SU-DHL-6 (cell line): Measurements from ENCODE around the gene MDM1.

Experiments
- CTCF ChIP-seq: fragments of 200-600 bp; sonication (generic); IDR thresholded peaks from one replicate; pipeline ENCODE4 v1.5.1; 2017; ENCODE audit warnings: antibody characterized with exemption, mild to moderate bottlenecking, low read length, moderate library complexity; ENCODE audit not compliant: insufficient read depth, poor library complexity, severe bottlenecking
- EZH2phosphoT487 ChIP-seq: fragments of 200-600 bp; sonication (generic), shearing (Covaris generic); conservative IDR thresholded peaks from 2 replicates; pipeline ENCODE4 v1.6.1; 2018; ENCODE audit warnings: mild to moderate bottlenecking, antibody characterized with exemption, low read length, moderate library complexity, mixed read lengths

- TF ChIP-seq CTCF (no peak), EZH2phosphoT487 (no peak)
These were observed 678 bp downstream of the MDM1 start for GRCh38 chr12:68331500-68331868.
